ENCODE results near the gene COL13A1. TPM values are rescaled to one million over a fixed set of nuclear protein-coding genes. Genes with fewer than 3 reads are reported as not detected.

Gene COL13A1
- total and polyA plus RNA-seq, 2 donors: 0.19 to 0.96 TPM

DNA sequence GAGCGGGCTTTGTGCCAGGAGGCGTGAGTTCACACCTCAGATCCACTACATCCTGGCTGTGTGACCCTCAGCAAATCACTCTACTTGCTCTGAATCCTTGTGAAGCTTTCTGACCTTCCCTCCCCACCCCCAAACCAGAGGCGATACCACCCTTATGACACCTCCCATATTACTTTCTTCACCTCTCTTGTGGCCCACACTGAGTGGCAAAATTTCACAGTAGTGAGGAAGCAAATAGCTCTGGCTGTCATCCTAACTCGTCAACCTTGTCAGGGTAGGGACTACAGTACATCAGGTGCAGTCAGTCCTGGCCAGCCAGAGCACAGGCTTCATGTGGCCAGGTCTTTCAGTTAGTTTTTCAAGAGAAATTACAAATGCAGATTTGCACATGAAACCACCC, 19.1 kb downstream of the COL13A1 start:
- Histone ChIP-seq H3K27me3 (ENCODE audit: control insufficient read depth in 2 of 2, insufficient read depth in 1 of 2, low read length in 1 of 2) (no peaks in the 10 kb centered on the region), H3K36me3 (ENCODE audit: control insufficient read depth in 2 of 2, insufficient read depth in 2 of 2, low read length in 1 of 2) (no peaks in the 10 kb centered on the region), H3K9me3 (ENCODE audit: control insufficient read depth in 2 of 2, insufficient read depth in 1 of 2, low read length in 1 of 2) (peaks cover 0 to 13% of the 10 kb centered on the region in 2 donors), H3K27ac (ENCODE audit: low read depth in 1 of 2, low read length in 1 of 2) (no peak overlapping the region), H3K4me3 (ENCODE audit: low read length in 2 of 2) (no peak overlapping the region), H3K4me1 (ENCODE audit: control insufficient read depth in 2 of 2, insufficient read depth in 2 of 2, low read length in 2 of 2) (peaks cover 8 to 21% of the 10 kb centered on the region in 2 donors)
- no peak for DNase-seq (ENCODE audit: low read depth in 6 of 9, low spot score in 9 of 9)
- WGBS: 95% methylated on average over 4 of the region's 4 CpGs

DNA sequence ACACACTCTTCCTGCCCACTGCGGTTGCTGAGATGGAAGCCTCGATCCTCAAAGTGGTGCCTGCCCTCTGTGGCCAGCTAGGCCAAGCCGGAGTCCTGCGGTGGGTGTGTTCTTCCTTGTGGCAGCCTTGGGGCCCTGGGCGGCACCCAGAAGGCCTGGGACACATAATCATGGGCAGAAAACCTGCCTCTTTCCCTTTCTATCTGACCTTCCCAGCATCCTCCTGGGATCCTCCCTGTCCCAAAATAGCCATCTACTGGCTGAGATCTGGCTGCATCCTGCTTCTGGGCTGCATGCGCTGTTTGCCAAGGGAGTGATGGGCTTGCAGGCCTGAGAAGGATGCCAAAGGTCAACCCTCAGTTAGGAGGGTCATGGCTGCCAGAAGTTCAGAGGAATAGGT, 23.9 kb downstream of the COL13A1 start:
- no peak for DNase-seq (ENCODE audit: low read depth in 6 of 9, low spot score in 9 of 9)
- H3K27ac ChIP-seq (ENCODE audit: low read depth in 1 of 2, low read length in 1 of 2): no peak overlapping the region
- 98% methylated on average over 6 of the region's 6 CpGs for WGBS

DNA sequence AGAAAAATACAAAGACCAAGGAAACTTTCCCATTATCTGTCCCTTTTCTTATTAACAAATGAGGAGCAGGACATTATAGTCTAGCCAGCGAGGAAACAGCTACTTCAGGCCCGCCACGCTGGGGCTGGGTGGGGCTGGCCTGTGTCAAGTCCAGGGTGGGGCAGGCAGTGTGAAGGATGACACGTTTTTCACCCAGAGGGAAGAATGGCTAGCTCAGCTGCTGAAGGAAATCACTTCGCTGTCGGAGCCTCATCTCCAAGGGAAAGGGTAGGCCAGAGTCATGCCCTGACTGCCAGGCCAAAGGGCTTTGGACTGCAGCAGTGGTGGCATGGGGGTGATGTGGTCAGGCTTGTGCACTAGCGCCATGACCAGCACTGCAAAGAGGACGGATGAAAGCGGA, 24.4 kb downstream of the COL13A1 start:
- Histone ChIP-seq H3K4me3 (ENCODE audit: low read length in 2 of 2) (no peak overlapping the region), H3K4me1 (ENCODE audit: control insufficient read depth in 2 of 2, insufficient read depth in 2 of 2, low read length in 2 of 2) (peaks cover 28 to 47% of the 10 kb centered on the region in 2 donors), H3K27ac (ENCODE audit: low read depth in 1 of 2, low read length in 1 of 2) (no peak overlapping the region), H3K27me3 (ENCODE audit: control insufficient read depth in 2 of 2, insufficient read depth in 1 of 2, low read length in 1 of 2) (no peaks in the 10 kb centered on the region), H3K9me3 (ENCODE audit: control insufficient read depth in 2 of 2, insufficient read depth in 1 of 2, low read length in 1 of 2) (no peaks in the 10 kb centered on the region), H3K36me3 (ENCODE audit: control insufficient read depth in 2 of 2, insufficient read depth in 2 of 2, low read length in 1 of 2) (no peaks in the 10 kb centered on the region)
- 98% methylated on average over 9 of the region's 9 CpGs for WGBS
- DNase-seq (ENCODE audit: low read depth in 6 of 9, low spot score in 9 of 9): no peak

More for the DNA sequence above, 23.9 kb downstream of the COL13A1 start:
- no peaks in the 10 kb centered on the region for H3K9me3 ChIP-seq (ENCODE audit: control insufficient read depth in 2 of 2, insufficient read depth in 1 of 2, low read length in 1 of 2)
- H3K4me3 ChIP-seq (ENCODE audit: low read length in 2 of 2): no peak overlapping the region
- no peaks in the 10 kb centered on the region for H3K36me3 ChIP-seq (ENCODE audit: control insufficient read depth in 2 of 2, insufficient read depth in 2 of 2, low read length in 1 of 2)
- peaks cover 26 to 42% of the 10 kb centered on the region in 2 donors for H3K4me1 ChIP-seq (ENCODE audit: control insufficient read depth in 2 of 2, insufficient read depth in 2 of 2, low read length in 2 of 2)
- H3K27me3 ChIP-seq (ENCODE audit: control insufficient read depth in 2 of 2, insufficient read depth in 1 of 2, low read length in 1 of 2): no peaks in the 10 kb centered on the region

DNA sequence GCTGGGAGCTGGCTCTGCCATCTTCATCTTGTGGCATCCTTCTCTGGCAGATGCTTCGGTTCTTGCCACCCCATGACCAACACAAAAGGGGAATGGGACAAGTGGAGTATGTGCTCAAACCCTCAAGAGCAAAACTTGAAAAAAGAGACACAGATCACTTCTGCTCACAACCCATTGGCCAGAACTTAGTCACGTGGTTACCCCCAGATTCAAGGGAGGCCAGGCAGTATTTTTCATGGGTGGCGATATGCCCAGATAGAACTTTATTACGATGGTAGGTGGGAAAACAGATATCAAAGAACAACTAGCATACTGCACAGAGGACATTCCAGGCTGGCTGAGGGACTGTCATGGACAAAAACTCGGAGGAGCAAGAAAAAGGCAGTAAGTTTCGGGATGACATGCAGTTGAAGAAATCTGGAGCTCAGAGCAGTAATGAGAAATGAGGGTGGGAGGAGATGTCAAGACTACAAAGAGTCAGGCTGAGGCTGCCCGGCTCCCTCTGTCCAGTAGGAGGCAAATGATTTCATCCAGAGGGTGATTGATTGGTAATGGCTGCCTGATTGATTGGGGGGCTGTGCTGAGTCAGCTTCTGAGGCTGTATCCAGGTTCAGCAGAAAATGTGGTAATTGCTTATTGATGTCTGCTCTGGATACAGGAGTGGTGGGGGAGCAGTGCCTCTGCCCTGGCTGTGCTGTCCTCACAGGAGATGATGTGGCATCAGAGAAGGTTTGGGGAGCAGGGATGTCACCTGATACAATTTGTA, 25.3 kb downstream of the COL13A1 start:
- H3K27me3 ChIP-seq (ENCODE audit: control insufficient read depth in 2 of 2, insufficient read depth in 1 of 2, low read length in 1 of 2): no peaks in the 10 kb centered on the region
- H3K27ac ChIP-seq (ENCODE audit: low read depth in 1 of 2, low read length in 1 of 2): no peak overlapping the region
- H3K9me3 ChIP-seq (ENCODE audit: control insufficient read depth in 2 of 2, insufficient read depth in 1 of 2, low read length in 1 of 2): no peaks in the 10 kb centered on the region
- DNase-seq (ENCODE audit: low read depth in 6 of 9, low spot score in 9 of 9): no peak
- H3K4me3 ChIP-seq (ENCODE audit: low read length in 2 of 2): no peak overlapping the region
- H3K4me1 ChIP-seq (ENCODE audit: control insufficient read depth in 2 of 2, insufficient read depth in 2 of 2, low read length in 2 of 2): peaks cover 33 to 55% of the 10 kb centered on the region in 2 donors
- WGBS: 97% methylated on average over 7 of the region's 7 CpGs
- H3K36me3 ChIP-seq (ENCODE audit: control insufficient read depth in 2 of 2, insufficient read depth in 2 of 2, low read length in 1 of 2): no peaks in the 10 kb centered on the region

DNA sequence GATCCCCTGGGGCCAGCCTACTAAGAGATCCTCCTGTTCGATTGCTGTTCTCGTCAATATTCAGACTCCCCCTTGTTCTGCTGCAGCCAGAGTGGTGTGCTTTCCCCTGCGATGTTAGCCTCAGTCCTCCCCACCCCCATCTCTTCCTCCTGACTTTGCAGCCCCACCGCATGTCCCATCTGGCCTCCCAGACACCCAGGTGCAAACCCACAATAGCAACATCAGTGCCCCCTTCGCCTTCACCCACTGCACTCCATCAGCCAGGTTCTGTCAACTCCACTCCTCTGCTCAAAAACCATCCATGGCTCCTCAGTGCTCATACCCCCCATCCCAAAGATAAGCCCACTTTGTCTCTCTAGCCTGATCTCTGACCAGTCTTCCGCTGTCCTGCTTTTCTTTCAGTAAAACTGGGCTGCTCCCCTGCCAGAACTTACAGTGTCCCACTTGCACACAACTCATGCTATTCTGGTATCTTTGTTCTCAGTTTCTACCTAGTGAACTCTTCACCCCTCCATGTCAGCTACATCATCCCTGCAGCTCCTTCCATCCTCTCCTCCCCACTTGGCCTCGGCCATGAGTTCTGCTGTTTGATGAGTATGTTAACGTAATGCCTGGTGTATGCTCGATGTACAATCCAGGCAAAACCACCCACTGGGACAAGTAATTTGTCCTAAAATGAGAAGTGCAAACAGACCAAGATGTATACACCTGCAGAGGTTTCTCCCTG, 26.6 kb downstream of the COL13A1 start:
- peaks cover 33 to 61% of the 10 kb centered on the region in 2 donors for H3K4me1 ChIP-seq (ENCODE audit: control insufficient read depth in 2 of 2, insufficient read depth in 2 of 2, low read length in 2 of 2)
- DNase-seq (ENCODE audit: low read depth in 6 of 9, low spot score in 9 of 9): peak in 8 of 9 donors; percentile 51 to 89 (median 66)
- peak overlapping the region; percentile 43 to 90 for H3K27ac ChIP-seq (ENCODE audit: low read depth in 1 of 2, low read length in 1 of 2)
- WGBS: 41% methylated on average over 9 of the region's 9 CpGs
- no peaks in the 10 kb centered on the region for H3K36me3 ChIP-seq (ENCODE audit: control insufficient read depth in 2 of 2, insufficient read depth in 2 of 2, low read length in 1 of 2)
- H3K27me3 ChIP-seq (ENCODE audit: control insufficient read depth in 2 of 2, insufficient read depth in 1 of 2, low read length in 1 of 2): no peaks in the 10 kb centered on the region
- H3K9me3 ChIP-seq (ENCODE audit: control insufficient read depth in 2 of 2, insufficient read depth in 1 of 2, low read length in 1 of 2): no peaks in the 10 kb centered on the region
- H3K4me3 ChIP-seq (ENCODE audit: low read length in 2 of 2): no peak overlapping the region

DNA sequence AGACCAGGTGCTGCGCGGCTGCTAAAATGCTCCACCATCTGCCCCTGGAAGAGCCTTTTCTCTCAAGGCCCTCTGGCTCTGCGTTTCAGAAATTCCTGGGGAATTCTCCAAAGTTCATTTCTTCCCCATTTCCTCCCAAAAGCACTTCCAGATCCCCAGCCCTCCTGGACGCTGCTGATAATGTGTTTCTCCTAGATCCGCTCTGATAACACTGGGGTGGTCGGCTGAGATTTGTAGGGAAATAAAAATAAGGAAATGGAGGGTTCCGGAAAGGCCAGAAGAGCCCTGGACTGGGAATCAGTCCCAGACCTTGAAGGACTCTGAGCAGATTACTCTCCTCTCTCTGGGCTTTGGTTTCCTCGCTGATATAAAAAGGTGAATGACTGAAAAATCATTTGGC, 28.1 kb downstream of the COL13A1 start:
- H3K36me3 ChIP-seq (ENCODE audit: control insufficient read depth in 2 of 2, insufficient read depth in 2 of 2, low read length in 1 of 2): no peaks in the 10 kb centered on the region
- H3K4me3 ChIP-seq (ENCODE audit: low read length in 2 of 2): no peak overlapping the region
- H3K9me3 ChIP-seq (ENCODE audit: control insufficient read depth in 2 of 2, insufficient read depth in 1 of 2, low read length in 1 of 2): no peaks in the 10 kb centered on the region
- no peak for DNase-seq (ENCODE audit: low read depth in 6 of 9, low spot score in 9 of 9)
- no peak overlapping the region for H3K27ac ChIP-seq (ENCODE audit: low read depth in 1 of 2, low read length in 1 of 2)
- no peaks in the 10 kb centered on the region for H3K27me3 ChIP-seq (ENCODE audit: control insufficient read depth in 2 of 2, insufficient read depth in 1 of 2, low read length in 1 of 2)
- peaks cover 38 to 75% of the 10 kb centered on the region in 2 donors for H3K4me1 ChIP-seq (ENCODE audit: control insufficient read depth in 2 of 2, insufficient read depth in 2 of 2, low read length in 2 of 2)
- WGBS: 92% methylated on average over 8 of the region's 8 CpGs

DNA sequence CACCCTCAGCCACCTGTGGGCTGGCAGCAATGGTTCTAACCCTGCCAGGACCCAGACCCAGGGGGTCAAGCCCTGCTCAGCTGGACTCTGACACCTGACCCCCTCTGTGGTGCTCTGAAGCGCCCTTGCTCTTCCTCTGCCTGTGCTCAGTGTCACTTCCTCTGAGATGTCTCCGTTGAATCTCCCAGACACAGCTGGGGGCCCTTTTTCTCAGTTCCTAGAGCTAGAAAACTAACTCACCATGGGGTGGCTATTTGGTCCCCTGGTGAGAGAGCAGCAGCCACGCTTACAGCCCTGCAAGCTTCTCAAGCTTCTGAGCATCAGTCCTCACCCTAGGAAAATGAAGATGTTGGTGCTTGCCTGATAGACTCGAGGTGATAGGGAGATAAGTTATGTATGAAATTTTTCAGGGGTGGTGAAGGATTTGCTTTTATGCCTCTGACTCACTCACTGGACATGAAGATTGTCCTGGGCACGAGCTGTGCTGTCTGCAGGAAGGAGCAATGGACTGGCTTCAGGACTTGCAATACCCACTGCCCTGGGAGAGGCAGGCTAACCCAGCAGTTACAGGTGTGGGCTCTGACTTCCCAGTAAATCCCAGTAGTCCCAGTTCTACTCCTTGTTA, 29.6 kb downstream of the COL13A1 start:
- DNase-seq (ENCODE audit: low read depth in 6 of 9, low spot score in 9 of 9): peak in 2 of 9 donors; percentile 45 to 75

DNA sequence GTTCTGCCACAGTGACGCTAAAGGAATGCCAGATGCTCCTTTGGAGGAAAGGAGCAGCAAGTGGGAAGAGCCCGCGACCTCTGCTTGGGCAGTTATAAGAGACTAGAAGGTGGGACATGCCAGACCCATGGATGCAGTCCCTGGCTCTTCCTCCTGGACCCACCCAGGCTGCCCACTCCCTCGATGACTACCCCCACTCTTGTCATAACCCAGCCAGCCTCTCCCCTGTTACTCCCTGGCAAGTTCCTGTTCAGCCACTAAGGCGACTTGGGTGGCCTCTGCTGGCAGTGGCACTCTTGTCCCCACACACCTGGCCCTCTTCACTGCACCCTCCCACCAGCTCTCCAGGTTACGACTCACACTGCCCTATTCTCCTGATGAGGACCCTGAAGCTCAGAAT, 33.5 kb downstream of the COL13A1 start:
- H3K27ac ChIP-seq (ENCODE audit: low read depth in 1 of 2, low read length in 1 of 2): peak overlapping the region in 1 of 2 donors; percentile 94
- peaks cover 33 to 82% of the 10 kb centered on the region in 2 donors for H3K4me1 ChIP-seq (ENCODE audit: control insufficient read depth in 2 of 2, insufficient read depth in 2 of 2, low read length in 2 of 2)
- 70% methylated on average over 6 of the region's 6 CpGs for WGBS
- H3K4me3 ChIP-seq (ENCODE audit: low read length in 2 of 2): no peak overlapping the region
- H3K36me3 ChIP-seq (ENCODE audit: control insufficient read depth in 2 of 2, insufficient read depth in 2 of 2, low read length in 1 of 2): no peaks in the 10 kb centered on the region
- H3K9me3 ChIP-seq (ENCODE audit: control insufficient read depth in 2 of 2, insufficient read depth in 1 of 2, low read length in 1 of 2): no peaks in the 10 kb centered on the region
- DNase-seq (ENCODE audit: low read depth in 6 of 9, low spot score in 9 of 9): peak in 2 of 9 donors; percentile 24 to 46
- no peaks in the 10 kb centered on the region for H3K27me3 ChIP-seq (ENCODE audit: control insufficient read depth in 2 of 2, insufficient read depth in 1 of 2, low read length in 1 of 2)

More for the DNA sequence above, 29.6 kb downstream of the COL13A1 start:
- Histone ChIP-seq H3K4me3 (ENCODE audit: low read length in 2 of 2) (no peak overlapping the region), H3K27me3 (ENCODE audit: control insufficient read depth in 2 of 2, insufficient read depth in 1 of 2, low read length in 1 of 2) (no peaks in the 10 kb centered on the region), H3K4me1 (ENCODE audit: control insufficient read depth in 2 of 2, insufficient read depth in 2 of 2, low read length in 2 of 2) (peaks cover 53 to 91% of the 10 kb centered on the region in 2 donors), H3K27ac (ENCODE audit: low read depth in 1 of 2, low read length in 1 of 2) (peak overlapping the region in 1 of 2 donors; percentile 65), H3K36me3 (ENCODE audit: control insufficient read depth in 2 of 2, insufficient read depth in 2 of 2, low read length in 1 of 2) (no peaks in the 10 kb centered on the region), H3K9me3 (ENCODE audit: control insufficient read depth in 2 of 2, insufficient read depth in 1 of 2, low read length in 1 of 2) (no peaks in the 10 kb centered on the region)
- WGBS: 59% methylated on average over 5 of the region's 5 CpGs

All from thymus (tissue), 11 donors.